ENCODE measurements around the gene NOBOX.
"Not testable (repeated sequence)": the region's sequence is repeated elsewhere in the genome, so short reads cannot be mapped to it uniquely, and the experiment has no call there.

Gene NOBOX

DNA sequence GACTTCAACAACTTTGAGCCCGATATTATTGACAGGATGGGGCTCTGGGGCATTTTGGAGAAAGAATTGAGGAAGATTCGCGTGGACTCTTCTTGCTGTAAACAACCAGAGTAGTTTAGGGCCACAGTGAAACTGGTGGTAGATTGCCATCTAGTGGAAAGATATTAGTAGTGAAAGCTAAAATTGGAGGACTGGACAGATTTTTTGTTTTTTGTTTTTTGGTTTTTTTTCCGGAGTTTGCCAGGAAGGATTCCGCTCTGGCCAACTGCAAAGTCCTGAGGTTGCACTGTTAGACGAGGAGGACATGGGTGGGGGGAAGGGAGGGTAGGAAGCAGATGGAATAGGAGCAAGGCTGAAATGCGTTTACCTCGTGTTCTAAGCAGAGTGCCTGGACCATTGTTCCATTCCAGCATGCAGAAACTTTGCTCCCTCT, 11.7 kb downstream of the NOBOX start:
- DNase-seq (ENCODE audit: low read depth in 2 of 2), result no peak

GRCh38 chr7:144391014-144391413, 12.5 kb downstream of the NOBOX start:
- no peak for DNase-seq (ENCODE audit: low read depth in 2 of 2)

DNA sequence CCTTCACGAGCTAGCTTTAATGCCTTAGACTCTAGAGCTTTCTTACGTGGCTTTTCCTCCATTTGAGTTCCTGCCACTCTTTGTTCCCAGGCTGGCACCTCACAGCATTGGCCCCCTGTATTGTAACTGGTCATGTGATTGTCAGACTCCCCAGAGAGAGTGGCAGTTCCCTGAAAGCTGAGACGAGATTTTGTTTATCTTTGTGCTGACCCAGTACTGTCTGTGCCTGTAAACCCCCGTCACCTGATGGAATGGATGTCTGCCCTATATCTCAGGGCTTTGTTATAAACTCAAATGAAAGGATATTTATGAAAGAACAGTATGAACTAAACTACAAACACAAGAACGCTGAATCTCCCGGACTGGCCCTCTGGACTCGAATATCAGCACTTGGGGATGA, 13.0 kb downstream of the NOBOX start:
- DNase-seq (ENCODE audit: low read depth in 2 of 2), result no peak

DNA sequence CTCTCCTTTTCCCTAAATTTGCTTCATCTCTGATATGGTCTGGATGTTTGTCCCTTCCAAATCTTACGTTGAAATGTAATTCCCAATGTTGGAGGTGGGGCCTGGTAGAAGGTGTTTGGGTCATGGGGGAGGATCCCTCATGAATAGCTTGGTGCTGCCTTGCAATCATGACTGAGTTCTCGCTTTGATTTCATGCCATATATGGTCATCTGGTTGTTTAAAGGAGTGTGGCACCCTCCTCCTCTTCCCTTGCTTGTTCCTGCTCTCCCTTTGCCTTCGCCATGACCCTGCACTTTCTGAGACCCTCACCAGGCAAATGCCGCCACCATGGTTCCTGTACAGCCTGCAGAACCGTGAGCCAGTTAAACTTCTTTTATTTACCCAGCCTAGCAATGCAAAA, 14.5 kb downstream of the NOBOX start:
- no peak for DNase-seq (ENCODE audit: low read depth in 2 of 2)

DNA sequence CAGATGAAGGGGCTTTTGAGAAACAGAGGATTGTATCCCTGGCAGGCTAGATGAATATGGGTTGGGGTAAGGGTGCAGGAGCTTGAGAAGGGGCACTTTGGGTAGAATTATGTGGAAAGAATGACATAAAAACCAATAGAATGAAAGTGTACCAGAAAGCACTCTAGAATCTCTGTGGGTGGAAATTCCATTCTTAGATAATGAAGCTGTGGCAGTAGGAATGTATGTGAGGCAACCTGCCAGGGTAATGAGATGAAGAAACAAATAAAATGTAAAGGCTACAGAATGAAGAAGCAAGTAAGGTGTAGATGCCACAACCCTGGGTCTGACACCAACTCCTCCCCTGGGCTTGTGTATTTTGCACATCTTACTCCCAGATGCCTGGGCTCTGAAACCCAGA, 16.8 kb downstream of the NOBOX start:
- no peak for DNase-seq (ENCODE audit: low read depth in 2 of 2)

GRCh38 chr7:144384555-144385245, 18.8 kb downstream of the NOBOX start:
- DNase-seq (ENCODE audit: low read depth in 2 of 2), result no peak

- DNase-seq (ENCODE audit: low read depth in 2 of 2), result no peak
These were observed 19.4 kb downstream of the NOBOX start for GRCh38 chr7:144384071-144384470.

- no peak for DNase-seq (ENCODE audit: low read depth in 2 of 2)
These were observed 23.6 kb downstream of the NOBOX start for GRCh38 chr7:144379776-144380384.

GRCh38 chr7:144378651-144379050, 24.8 kb downstream of the NOBOX start:
- DNase-seq (ENCODE audit: low read depth in 2 of 2), result no peak

- DNase-seq (ENCODE audit: low read depth in 2 of 2), result not testable (repeated sequence)
These were observed 34.3 kb downstream of the NOBOX start for GRCh38 chr7:144369221-144369620.

DNA sequence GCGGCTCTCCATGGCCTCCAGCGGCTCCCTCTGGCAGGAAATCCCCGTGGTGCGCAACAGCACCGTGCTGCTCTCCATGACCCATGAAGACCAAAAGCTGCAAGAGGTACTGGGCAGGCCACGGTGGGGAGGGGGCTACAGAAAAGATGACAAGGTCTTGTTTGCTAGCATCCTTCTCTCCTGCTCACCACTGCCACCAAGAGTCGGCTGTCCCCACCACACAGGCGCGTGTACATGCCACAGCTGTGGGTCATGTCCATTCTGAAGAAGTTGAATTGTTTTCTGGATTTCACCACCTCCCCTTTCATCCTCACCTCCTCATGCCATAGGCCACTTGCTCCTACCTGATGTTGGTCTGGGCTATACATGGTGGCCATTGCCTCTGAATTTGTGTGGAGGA, 36.2 kb downstream of the NOBOX start:
- not testable (repeated sequence) for DNase-seq (ENCODE audit: low read depth in 2 of 2)

DNA sequence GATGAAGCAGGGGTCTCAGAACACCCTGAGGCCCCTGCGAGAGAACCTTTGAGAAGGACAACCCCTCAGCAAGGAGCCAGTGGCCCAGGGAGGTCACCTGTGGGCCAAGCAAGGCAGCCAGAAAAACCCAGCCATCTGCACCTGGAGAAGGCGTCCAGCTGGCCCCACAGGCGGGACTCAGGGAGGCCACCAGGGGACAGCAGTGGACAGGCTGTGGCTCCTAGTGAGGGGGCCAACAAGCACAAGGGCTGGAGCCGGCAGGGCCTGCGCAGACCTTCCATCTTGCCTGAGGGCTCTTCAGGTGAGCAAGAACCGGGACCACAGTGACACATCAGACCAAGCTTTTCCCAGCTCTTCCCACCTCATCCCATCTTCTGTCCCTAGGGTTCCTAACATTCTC, 38.0 kb downstream of the NOBOX start:
- DNase-seq (ENCODE audit: low read depth in 2 of 2), result not testable (repeated sequence)

DNA sequence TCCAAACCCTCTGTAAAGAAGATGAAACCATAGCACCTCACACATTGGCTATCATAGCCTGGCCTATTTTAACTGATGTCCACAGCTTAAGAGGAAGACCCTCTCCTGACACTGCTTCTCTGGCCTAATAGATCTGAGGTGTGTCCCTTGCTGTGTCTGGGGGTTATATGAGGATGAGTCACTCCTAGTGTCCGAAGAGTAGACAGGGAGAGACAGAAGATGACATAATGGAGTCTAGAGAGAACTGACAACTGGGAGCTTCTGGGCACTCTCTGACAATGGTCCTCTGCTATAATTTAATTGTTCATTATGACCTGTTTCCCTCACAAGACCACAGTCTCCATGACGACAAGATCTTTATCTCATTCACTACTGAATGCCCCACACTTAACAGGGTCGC, 41.4 kb downstream of the NOBOX start:
- DNase-seq (ENCODE audit: low read depth in 2 of 2), result not testable (repeated sequence)

- DNase-seq (ENCODE audit: low read depth in 2 of 2), result not testable (repeated sequence)
These were observed 46.6 kb downstream of the NOBOX start for GRCh38 chr7:144356860-144357259.

DNA sequence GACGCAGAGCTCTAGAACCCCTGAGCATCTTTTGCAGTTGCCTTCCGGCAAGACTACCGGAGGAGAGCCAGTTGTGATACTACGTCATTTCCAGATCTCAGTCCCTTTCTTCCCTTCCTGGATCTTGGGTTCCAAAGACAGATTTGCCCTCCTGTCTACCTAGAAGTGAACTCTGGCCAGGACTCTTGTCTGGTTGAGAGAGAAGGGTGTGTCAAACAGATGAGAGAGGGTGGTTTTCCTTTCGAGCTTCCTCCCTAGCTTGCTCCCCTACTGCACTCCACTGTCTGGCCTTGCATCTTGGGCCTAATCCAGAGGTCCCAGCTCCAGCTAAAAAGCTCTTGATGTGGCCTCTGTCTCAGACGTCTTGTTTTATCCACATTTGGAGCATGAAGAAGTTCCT, 47.3 kb downstream of the NOBOX start:
- DNase-seq (ENCODE audit: low read depth in 2 of 2), result not testable (repeated sequence)

DNA sequence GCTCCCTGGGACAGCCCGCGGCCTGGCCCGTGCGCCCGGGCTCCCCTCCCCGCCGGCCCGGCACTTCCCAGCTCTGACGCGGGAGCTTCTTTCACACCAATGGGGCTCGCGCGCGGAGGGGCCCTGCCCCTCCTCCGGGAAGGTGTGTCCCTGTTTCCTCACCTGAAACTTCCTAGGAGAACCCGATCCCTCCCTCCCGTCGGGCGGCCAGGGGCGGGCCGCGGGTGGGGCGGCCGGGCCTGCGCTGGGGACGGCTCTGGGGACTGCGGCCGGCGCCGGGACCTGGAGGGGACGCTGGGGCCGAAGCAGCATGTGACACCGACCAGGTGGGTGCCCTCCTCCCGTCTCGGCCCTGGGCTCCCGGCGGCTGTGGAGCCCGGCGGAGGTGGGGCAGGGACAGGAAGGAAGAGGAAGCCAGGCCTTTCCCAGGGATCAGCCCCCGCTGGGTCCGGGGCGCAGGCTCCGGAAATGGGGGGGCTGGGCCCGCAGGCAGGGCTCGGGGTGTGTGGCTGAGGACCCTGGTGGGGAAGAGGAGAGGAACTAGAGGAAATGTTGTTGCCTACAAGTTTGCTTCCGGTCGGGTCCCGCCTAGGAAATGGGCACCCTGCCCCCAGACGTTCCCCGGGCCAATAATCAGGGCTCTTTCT, 48.2 kb downstream of the NOBOX start, which contains the start of gene ARHGEF5:
Gene ARHGEF5, plus strand, starts transcription at position 227 of the 647 bp plus-strand sequence. CDS start 7,268 bp downstream, outside the sequence.
- not testable (repeated sequence) for DNase-seq (ENCODE audit: low read depth in 2 of 2)

DNA sequence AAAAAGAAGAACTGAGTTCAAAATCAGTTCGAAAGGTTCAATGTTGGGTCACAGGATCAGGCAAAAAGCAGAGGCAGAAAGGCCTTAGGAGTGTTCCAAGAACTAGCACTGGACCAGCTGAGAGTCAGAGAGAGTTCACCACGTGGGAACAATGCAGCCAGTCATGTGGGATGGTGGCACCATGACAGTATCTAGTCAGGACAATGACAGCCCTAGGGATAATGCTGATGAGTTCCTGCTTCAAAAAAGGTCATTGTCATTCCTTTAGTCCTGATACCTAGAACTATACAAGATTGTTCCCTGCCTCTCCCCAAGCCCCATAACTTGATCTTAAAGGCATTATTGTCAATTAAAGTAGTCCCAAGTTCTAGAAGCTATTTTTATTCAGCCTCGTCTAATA, 51.8 kb downstream of the NOBOX start:
- not testable (repeated sequence) for DNase-seq (ENCODE audit: low read depth in 2 of 2)

DNA sequence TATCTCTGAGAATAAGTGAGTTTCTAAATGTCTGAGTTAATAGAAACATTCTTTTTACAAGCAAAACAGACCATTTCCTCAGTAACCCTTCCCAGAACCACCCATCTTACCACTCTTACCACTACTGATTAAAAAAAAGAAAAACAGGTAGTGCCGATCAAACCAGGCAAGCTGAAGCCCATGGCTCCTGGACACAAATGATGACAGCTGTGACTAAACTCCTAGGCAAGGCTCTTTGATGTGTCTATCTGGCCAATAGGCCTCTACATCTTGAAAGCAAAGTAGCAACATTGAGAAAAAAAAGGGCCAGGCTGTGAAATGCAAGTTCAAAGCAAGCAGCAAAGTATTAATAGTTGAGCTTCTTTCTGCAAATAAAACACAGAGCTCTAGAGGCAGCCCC, 54.9 kb downstream of the NOBOX start:
- DNase-seq (ENCODE audit: low read depth in 2 of 2), result not testable (repeated sequence)
